ENCODE measurements around the gene KCNAB3.

Gene KCNAB3

DNA sequence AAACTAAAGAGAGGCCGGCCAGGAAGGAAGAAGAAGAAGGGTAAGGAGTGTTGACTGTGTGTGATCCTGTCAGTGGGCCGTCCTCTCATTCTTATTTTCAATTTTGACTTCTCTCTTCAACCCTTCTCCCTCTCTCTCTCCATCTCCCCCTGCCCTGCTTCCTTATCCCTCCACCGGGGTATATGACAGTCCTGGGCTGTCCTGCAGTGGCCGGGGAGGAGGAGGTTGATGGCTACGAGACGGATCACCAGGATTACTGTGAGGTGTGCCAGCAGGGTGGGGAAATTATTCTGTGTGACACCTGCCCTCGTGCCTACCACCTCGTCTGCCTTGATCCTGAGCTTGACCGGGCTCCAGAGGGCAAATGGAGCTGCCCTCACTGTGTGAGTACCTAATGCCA lies 35.4 kb downstream of the KCNAB3 start:
- DNase-seq: no peak

DNA sequence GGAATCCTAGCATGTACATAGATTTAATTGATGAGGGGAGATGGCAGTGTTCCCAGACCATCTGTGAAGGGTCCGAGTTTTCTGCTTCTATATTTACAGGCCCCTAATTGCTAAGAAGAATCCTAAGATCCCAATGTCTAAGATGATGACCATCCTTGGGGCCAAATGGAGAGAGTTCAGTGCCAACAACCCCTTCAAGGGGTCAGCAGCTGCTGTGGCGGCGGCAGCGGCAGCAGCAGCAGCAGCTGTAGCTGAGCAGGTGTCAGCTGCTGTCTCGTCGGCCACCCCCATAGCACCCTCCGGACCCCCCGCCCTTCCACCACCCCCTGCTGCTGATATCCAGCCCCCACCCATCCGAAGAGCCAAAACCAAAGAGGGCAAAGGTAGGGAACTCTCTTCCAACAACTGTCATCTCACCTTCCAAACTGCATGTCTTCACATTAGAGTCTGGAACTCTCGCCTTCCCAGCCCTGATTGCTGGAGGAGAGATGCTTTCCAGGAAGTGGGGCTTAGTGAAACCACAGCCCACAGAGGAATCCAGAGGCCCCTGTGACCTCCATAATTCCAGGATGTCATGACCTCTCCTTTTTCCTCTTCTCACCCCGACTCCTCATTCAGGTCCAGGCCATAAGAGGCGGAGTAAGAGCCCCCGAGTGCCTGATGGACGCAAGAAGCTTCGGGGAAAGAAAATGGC lies 36.3 kb downstream of the KCNAB3 start:
- no peak for DNase-seq

DNA sequence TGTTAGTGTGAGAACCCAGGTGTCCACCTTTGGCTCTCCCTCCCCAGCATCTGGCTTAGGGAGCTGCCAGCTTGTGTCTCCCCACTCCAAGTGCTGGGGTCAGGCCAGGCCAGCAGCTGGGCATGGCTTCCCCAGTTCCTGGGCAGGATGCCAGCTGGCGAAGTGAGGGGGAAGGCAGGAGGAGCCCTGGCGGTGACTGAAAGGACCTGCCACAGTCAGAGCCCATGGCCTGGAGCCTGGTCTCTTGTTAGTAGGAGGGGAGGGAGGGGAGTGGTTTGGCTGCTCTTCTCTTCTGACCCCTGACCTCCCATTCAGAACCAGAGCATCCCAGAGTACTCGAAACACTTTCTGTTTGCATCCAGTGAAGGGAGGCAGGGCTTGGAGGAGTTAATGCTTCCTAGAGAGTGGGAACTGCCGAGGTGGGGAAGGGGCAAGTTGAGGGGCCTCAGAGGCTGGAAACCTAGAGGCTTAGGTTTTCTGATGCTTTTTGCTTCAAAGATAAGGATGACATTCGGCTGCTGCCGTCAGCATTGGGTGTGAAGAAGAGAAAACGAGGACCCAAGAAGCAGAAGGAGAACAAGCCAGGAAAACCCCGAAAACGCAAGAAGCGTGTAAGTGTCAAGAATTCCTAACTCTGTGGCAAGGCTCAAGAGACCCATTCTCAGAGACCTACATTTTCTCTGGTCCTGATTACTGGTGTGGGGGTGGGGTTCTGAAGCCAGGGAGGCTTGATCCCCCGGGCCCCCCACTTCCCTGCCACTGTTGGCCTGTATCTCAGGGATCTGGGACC lies 40.3 kb downstream of the KCNAB3 start:
- peak; percentile 93 for DNase-seq

DNA sequence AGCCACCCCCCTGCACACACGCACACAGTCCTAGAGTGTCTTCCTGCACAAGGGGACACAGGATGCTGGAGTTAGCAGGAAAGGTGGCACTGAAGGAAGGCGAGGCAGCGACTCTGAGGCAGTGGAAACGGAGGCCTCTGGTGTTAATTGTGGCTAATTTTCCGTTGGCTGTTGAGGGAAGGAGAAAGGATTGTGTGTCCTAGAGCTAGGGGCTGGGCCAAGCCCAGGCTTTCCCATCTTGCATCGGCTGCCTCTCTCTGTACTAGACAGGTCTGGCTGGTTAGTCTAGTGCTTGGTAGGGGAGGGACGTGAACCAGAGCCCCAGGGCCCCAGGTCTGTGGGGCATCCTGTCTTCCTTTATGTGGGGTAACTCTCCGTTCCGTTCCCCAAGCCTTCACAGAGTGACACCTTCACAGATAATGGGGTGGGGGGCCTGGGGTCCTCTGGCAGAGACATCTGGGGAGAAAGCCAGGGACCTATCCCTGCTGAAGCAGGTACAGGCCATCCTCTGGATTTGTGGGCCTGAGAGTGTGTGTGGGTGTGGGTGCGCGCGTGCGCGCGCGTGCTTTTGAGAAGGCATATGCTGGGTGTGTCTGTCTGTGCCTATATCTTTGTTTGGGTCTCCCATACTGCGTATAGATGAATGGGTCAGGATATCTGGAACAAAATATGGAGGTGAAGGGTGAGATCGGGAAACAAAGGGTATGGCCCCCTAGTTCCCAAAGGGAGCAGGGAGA lies 41.3 kb downstream of the KCNAB3 start, which contains the start of gene CHD3:
Gene CHD3, plus strand, starts transcription at position 606 of the 737 bp plus-strand sequence. CDS start 212 bp downstream, outside the sequence.
- peak; percentile 46 for DNase-seq

DNA sequence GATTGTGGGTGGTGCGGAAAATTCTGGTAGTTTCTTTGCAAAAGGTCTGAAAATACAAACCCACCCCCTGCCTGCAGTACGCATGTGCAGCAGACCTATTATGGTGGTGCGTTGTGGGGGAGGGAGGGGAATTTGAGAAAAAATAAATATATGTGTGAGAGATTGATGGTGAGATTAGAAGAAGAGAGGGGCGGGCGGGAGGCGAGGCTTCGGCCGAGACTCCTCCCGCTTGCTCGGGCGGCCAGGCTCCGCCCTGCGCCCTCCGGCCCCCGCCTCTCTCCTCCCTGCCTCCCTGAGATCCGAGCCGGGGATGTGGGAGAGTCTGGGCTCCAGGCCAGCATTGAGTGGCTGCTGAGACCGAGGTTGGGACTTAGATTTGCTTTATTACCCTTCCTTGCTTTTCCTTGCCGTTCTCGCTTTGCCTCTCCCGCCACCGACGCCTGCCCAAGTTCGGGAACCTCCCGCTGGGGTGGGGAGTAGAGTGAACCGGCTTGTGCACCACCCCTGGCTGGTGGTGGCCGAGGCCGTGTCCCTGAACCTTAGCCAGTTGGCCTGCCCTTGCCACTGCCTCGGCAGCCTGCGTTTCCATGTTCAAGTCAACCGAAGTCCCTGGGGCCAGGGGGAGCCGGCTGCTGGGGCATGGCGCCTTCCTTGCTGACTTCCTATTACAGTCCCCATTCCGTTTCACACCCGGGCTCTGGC lies 42.0 kb downstream of the KCNAB3 start:
- peak; percentile 95 for DNase-seq

DNA sequence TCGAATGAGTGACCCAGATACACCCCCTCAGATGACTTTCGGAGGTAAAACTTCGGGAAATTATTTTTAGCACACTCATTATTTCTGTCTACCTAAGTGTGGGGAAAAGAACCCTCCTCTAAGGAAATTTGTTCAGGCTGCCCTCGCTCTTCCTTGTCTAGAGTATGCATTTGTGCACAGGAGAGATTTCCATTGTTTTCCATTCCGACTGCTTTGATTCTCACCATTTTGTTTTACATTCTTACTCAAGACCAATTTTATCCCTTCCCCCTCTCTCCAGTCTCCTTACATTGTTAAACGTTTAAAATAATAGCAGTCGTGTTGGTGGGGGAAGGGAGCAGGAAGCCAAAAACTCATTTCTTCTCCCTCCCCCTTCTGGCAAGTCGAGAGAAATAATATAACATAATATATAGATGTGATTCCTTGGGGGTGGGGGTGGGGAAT lies 42.6 kb downstream of the KCNAB3 start:
- DNase-seq: no peak

DNA sequence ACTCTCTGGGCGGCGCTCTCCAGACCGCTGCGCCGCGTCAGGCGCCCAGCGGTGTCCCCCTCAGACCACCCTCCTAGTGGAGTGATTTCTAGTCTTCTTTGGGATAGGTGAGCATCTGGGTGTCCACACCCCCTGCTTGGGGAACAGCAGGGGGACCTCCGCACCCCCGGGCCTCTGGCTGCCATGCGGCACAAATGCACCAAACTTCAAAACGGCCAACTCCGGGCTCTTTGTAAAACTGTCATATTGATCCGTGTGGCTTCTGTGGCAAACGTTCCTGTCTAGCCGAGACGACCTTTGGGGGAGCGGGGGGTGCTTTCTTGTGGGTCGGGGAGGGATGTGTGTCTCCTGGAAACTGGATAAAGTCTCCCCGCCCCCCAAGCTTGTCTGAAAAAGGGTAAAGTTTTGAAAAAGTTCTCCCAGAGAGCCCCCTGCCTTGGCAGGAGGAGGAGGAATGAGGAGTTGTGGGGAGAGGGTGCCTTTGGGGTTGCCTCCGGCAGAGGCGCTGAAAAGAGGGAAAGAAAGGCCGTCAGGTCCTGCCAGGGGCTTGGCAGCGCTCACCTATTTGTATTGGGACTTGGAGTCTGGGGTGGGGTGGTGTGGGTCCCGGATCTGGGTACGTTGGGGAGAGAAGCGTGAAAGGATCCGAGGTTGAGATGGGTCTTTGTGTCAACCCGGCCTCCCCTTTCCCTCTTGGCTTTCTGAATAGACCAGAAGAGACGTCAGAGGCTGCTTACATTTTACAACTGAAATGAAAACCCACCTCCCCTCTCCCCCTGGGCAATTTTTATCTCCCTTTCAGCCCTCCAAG lies 43.2 kb downstream of the KCNAB3 start:
- DNase-seq: peak; percentile 52

DNA sequence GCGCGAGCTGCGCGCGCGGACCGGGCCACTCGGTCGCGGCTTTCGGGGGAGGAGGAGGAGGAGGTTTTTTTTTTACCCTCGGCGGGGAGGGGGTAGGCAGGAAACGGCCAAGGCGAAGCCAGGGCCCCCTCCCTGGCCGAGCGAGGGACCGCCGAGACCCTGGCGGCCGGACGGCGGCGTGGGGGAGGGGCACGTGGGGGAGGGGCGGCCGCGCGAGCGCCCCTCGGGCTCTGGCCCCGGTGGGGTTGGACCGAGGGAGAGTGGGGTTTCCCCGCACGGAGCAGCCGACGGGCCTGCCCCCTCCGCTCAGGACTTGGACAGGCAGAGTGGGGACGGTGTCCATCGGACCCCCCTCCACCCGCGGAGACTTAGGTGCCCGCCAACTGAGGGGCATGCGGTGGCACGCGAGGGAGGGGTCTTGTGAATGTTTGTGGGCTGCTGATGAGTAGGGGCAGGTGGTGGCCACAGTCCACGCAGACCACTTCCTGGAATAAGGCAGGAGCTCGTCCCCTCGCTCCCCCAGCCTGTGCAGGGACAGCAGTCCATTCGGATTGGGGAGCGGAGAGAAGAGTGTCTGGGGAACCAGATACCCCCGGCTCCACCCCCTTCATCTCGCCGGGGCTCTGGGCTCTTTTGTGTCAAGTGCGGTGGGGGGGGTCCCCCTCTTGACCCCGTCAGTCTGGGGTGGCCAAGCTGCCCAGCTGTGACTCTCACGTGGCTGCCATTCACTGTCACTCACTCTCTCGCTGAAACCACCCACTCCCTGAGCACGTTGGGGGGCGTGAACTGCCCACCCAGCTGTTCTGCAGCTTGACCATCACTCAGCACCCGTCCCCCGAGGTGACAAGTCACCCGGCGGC lies 44.1 kb downstream of the KCNAB3 start:
- DNase-seq: peak; percentile 67

DNA sequence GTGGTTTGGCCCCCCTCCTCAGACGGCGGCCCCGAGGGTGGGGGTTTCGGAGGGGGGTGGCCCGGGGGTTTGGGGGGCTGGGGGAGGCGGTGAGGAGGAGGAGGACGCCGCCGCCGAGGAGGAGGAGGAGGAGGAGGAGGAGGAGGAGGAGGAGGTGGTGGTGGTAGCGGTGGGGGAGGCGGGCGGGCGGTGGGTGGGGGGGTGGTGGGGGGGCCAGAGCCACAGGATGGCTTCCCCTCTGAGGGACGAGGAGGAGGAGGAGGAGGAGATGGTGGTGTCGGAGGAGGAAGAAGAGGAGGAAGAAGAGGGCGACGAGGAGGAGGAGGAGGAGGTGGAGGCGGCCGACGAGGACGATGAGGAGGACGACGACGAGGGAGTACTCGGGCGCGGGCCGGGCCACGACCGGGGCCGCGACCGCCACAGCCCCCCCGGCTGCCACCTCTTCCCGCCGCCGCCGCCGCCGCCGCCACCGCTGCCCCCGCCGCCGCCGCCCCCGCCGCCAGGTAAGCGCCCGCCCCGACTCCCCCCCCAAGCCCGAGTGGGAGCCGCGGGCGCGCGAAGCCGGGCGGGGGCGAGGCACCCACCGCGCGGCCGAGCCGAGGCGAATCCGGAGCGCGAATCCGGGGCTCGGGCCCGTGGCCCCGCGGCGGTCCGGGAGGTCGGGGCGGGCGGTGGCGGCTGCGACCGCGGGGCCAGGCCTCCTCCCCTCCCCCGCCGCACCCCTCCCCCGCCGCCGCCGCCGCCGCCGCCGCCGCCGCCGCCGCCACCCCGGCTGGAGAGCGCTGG lies 44.9 kb downstream of the KCNAB3 start:
- peak; percentile 15 for DNase-seq

DNA sequence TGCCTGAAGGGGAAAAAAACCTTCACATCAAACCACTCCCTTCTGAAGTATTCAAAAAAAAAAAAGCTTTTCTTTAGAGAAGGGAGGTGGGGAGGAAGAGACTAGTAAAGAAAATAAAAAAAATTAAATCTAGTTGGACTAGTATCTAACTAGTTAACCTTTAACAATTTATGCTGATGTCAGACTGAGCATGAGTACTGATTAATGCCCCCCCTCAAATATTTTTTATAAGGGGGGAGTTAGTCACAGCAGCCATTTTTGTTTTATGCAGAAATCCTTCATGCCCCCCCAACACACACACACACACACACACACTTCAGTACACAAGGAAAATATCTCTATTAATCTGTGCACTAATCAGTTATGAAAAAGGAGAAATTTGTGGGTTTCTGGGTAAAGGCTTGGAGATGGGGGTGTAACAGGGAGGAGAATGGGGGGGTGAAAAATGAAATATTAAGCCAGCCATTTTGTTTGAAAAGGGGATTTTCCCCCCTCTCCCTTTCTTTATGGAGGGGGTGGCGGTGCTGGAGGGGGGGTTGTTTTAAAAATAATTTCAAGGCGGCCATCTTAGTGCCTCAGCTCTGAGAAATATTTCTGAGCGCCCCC lies 45.8 kb downstream of the KCNAB3 start:
- DNase-seq: peak; percentile 18

DNA sequence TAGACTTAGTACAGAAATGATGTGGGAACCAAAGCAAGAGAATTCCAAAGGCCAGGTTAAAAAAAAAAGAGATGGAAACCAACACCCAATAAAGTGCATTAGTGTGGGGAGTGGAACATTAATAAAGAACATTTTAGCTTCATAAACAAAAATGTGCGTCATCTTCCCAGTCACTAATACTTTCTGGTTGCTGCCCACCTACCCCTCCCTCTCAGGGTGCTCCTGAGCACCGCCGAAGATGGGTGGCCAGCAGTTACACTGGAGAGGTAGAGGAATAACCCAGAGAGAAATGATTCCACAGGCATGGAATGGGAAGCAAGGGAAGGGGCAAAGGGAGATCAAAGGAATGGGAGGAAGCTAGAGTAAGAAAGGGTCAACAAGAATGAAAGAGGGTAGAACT lies 47.0 kb downstream of the KCNAB3 start:
- DNase-seq: no peak

DNA sequence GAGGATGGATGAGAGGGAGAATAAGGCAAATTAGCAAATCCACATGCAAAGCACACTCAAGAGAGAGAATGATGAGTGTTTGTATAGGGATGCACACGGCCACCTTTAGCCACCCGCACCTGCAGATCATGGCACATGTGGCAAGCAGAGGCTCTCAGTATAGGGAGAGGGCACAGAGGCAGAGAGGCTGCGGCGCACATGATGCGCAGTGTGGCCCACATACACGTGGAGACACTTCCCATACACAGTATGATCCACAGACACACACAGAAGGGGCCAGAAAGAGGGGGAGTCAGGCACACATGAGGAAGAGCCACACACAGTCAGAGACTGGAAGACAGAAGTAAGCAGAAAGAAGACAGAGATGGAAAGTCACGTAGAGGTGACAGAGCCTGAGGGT lies 47.6 kb downstream of the KCNAB3 start:
- no peak for DNase-seq

DNA sequence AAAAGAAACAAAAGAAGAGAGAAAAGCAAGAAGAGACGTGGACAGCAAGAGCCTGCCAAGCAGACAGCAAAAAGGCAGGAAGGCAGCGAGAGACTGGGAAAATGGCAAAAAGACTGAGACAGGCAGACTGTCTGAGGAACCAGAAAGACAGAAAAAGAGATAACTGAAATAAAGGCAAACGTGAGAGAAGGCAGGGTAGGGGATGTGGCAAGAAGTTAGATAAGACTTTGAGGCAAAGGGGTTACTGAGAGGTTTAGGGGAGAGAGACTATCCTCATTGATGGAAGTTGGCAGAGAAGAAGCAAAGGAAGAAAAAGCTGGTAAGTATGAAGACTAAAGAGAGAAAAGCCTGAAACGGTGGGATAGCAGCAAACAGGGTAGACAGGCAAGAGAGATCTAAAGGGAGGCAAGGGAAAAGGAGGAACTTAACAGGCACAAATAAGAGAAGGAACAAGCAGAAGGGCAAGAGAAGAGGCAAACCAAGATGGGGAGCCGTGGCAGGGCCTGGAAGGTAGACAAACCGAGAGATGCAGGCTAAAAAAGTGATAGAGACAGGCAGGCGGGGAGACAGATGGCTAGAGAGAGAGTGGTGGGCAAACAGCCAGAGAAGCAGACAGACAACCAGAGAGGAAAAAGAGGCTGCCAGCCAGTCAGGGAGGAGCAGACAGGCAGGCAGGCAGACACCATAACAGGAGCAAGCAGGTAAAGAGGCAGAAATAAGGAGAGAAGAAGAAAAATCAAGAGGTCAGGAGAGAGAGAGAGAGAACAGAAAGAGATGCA lies 48.2 kb downstream of the KCNAB3 start:
- DNase-seq: no peak

DNA sequence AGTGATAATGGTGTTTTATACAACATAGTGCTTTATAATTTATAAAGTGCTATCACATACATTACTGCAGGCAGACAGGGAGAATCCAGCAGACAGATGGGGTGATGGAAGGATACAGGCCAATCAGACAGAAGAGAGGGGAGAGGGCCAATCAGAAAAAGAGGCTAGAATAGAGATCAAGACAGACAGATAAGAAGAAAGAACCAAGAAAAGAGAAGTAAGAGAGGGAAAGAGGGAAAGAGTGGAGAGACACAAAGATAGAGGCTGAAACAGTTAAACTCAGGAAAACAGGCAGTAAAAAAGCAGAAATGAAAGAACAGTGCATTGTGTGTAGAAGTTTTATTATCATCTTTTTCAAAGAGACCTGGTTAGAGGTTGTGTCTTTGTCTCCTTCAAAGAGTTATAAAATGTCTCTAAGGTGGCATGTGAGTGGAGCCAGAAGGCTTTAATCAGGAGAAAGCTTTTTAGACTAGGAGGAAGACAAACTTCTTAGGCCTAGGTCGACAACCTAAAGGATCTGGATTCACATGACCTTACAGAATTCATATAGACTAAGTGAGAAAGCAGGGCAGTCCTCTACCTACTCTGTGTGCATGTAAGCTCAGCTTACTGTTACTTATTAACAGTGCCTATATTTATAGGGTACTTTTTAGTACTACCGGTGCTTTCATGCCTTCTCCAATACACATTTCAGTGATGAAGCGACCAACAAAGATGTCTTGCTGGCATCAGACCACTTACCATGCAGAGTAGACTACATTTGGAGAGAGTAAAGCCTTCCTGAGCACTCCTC lies 49.4 kb downstream of the KCNAB3 start:
- DNase-seq: no peak

DNA sequence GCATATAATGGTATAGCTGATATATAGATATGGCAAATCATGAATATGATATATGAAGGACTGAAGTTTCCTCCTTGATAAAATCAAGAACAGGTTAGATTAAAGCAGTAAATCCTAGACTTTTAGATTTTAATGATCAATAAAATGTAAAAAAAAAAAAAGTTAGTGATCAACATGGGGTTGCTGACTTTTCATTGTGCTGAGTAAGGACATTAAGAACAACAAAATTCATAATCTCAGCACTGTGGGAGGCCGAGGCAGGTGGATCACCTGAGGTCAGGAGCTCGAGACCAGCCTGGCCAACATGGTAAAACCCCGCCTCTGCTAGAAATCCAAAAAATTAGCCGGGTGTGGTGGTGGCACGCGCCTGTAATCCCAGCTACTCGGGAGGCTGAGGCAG lies 51.4 kb downstream of the KCNAB3 start:
- DNase-seq: no peak

DNA sequence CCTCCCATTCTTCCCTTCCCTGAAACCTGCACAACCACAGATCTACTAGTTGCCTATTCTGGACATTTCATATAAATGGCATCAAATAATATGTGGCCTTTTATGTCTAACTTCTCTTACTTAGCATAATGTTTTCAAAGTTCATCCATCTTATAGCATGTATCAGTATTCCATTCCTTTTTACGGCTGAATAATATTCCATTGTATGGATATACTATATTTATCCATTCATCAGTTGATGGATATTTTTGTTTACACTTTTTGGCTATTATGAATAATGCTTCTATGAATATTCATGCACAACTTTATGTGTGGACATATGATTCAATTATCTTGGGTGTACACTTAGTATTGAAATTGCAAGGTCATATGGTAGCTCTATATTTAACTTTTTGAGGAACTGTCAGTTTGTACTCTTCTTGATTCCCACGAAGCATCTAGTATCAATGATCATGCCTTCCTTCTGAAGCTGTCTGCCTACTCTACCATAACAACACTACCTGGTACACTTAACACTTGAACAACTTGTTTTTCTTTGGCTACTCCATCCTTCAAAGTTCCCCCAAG lies 53.8 kb downstream of the KCNAB3 start:
- DNase-seq: no peak

DNA sequence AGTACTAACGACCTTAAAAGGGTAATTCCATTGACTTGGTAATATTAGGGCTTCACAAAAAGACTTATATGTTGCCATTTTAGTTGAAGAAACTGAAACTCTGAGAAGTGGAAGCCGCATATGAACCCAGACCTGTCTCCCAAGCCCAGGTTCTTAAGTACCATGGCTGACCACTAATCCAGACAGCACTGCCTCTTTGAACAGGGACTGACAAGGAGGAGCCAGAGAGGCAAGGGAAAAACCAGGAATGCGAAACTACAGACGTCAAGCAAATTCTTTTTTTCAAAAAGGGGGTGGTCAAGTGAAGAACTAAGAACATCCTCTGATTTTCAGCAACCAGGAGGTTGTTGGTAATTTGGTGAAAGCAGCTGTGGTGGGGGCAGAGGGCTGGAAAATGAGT lies 56.6 kb downstream of the KCNAB3 start:
- DNase-seq: no peak
